ENCODE measurements around the gene SHISA4.

DNA sequence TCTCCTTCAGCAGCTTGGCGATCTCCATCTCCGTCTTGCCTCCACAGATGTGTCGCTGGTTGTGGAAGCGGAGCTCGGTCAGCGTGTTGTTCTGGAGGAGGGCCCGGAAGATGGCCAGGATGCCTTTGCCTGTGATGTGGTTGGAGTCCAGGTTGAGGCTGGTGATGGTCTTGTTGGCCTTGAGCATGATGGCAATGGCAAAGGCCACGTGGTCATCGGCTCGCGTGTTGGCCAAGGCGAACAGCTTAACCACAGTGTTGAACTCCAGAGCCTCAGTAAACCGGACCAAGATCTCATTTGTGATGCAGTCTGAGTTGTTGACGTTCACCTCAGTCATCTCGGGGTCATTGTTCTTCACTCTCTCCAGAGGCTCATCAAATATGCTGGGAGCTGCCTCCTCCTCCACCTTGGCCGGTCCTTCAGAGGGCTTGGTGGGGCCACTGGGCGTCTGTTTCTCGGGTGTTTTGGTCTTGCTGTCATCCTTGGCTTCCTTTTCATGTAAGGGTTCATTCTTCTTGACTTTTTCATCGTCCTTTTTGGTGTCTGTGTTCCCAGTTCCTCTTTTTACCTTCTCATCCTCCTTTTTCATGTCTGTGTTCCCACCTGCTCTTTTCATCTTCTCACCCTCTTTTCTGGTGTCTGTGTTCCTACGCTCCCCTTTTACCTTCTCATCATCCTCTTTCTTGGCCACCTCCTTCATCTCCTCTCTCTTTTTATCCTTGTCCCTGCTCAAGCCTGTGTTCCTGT lies 11.2 kb downstream of the SHISA4 start:
- no peak for TF ChIP-seq TAF1 (IDR thresholded peaks at IDR 0.05; ENCODE audit: borderline replicate concordance, low read depth, low read length)
- TF ChIP-seq POLR2A (IDR thresholded peaks at IDR 0.05; ENCODE audit: low read depth, low read length): no peak
- TF ChIP-seq POLR2AphosphoS5 (IDR thresholded peaks at IDR 0.05; ENCODE audit: low read depth, low read length): no peak

Measured in GM12892 (cell line).